Measurements from ENCODE around the gene L1CAM. TPM values are rescaled to one million over a fixed set of nuclear protein-coding genes. Genes with fewer than 3 reads are reported as not detected.

Gene L1CAM
- total RNA-seq, 1 experiment from 2014 or later: 819 TPM

DNA sequence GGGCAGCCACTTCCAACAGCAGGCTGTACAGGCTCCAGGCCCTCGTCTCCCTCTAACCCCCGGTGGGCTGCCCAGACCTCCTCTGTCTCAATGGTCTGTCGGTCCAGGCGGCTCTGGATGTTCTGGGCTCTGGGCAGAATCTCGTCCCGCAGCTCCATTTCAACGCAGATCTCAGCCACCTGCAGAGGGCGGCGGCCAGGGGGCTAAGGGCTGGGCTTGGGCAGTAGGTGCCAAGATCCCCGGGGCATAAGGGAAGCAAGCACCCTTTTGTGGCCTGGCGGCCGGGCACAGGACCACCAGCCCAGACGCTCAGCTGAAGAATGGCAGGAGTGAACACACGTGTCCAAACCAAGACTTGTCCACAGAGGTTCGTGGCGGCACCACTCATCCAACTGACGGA is 27.7 kb upstream of the L1CAM start:
- in situ Hi-C loops (cut with HindIII; ENCODE audit: low pct_unique_long_range_greater_than_20kb, low sequenced_read_pairs): no loop called here
- TF ChIP-seq POLR2AphosphoS5 (IDR thresholded peaks at IDR 0.05; ENCODE audit: low read depth, low read length) (no peak), TCF7L2 (IDR thresholded peaks at IDR 0.05; ENCODE audit: low read depth, low read length) (no peak), REST (IDR thresholded peaks at IDR 0.05; ENCODE audit: insufficient read depth in 1 of 2, low read depth in 2 of 2, low read length in 1 of 2) (no peak), CTCF (IDR thresholded peaks at IDR 0.05) (no peak), SIN3A (IDR thresholded peaks at IDR 0.05; ENCODE audit: borderline replicate concordance, insufficient read depth, low read depth, low read length) (no peak)
- ATAC-seq: no peak
- no peaks in the 10 kb centered on the region for H3K9me3 ChIP-seq (ENCODE audit: control insufficient read depth, insufficient read depth, low read depth, low read length)
- 0 out of 2 replicates have a peak, but pooled peaks cover 4% of the 10 kb centered on the region for H3K4me1 ChIP-seq (ENCODE audit: control insufficient read depth, insufficient read depth, low read length)
- no peaks in the 10 kb centered on the region for H3K27me3 ChIP-seq (ENCODE audit: control insufficient read depth, insufficient read depth, low read length)
- ChIA-PET POLR2A (no interaction called here), CTCF (no interaction called here)
- DNase-seq (ENCODE audit: low read depth, low spot score): no peak
- no peak overlapping the region for H3K27ac ChIP-seq (ENCODE audit: low read length)
- intact Hi-C loops (cut with micrococcal nuclease; ENCODE audit: unreplicated experiment): no loop called here
- no peaks in the 10 kb centered on the region for H3K36me3 ChIP-seq (ENCODE audit: control insufficient read depth, insufficient read depth, low read length)
- BruUV-seq (replicated peaks): no TSS peak
- H3K4me3 ChIP-seq (ENCODE audit: low read depth in 2 of 2, low read length in 2 of 2): no peak overlapping the region

DNA sequence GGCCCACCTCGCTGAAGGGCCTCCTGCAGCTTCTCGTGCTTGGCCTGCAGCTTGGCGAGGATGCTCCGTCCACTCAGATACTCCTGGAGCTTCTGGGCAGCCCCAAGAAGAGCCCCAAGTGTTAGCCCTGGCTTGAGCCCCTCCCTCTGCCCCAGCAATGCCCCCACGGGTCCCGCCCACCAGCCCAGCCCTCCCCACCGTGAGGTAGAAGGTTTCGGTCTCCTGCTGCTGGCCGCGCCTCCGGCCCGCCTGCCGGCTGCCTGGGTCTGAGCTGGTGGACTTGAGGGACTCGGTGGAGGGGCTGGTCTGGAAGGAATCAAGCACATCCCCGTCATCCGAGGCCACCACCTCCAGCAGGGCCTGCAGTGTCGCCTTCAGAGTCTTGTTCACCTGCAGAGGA is 27.2 kb upstream of the L1CAM start:
- TF ChIP-seq SIN3A (IDR thresholded peaks at IDR 0.05; ENCODE audit: borderline replicate concordance, insufficient read depth, low read depth, low read length) (no peak), POLR2AphosphoS5 (IDR thresholded peaks at IDR 0.05; ENCODE audit: low read depth, low read length) (no peak), TCF7L2 (IDR thresholded peaks at IDR 0.05; ENCODE audit: low read depth, low read length) (no peak), REST (IDR thresholded peaks at IDR 0.05; ENCODE audit: insufficient read depth in 1 of 2, low read depth in 2 of 2, low read length in 1 of 2) (no peak), CTCF (IDR thresholded peaks at IDR 0.05) (no peak)
- POLR2A ChIA-PET: no interaction called here
- BruUV-seq (replicated peaks): no TSS peak
- no peaks in the 10 kb centered on the region for H3K9me3 ChIP-seq (ENCODE audit: control insufficient read depth, insufficient read depth, low read depth, low read length)
- 0 out of 2 replicates have a peak, but pooled peaks cover 5% of the 10 kb centered on the region for H3K4me1 ChIP-seq (ENCODE audit: control insufficient read depth, insufficient read depth, low read length)
- no peak overlapping the region for H3K27ac ChIP-seq (ENCODE audit: low read length)
- H3K4me3 ChIP-seq (ENCODE audit: low read depth in 2 of 2, low read length in 2 of 2): no peak overlapping the region
- ATAC-seq (no peak), DNase-seq (ENCODE audit: low read depth, low spot score) (no peak)
- no peaks in the 10 kb centered on the region for H3K36me3 ChIP-seq (ENCODE audit: control insufficient read depth, insufficient read depth, low read length)
- intact Hi-C loops (cut with micrococcal nuclease; ENCODE audit: unreplicated experiment): no loop called here
- CTCF ChIA-PET: no interaction called here
- H3K27me3 ChIP-seq (ENCODE audit: control insufficient read depth, insufficient read depth, low read length): no peaks in the 10 kb centered on the region
- in situ Hi-C loops (cut with HindIII; ENCODE audit: low pct_unique_long_range_greater_than_20kb, low sequenced_read_pairs): no loop called here

All from Panc1 (cell line).